ENCODE measurements around the gene FRMD4B.

DNA sequence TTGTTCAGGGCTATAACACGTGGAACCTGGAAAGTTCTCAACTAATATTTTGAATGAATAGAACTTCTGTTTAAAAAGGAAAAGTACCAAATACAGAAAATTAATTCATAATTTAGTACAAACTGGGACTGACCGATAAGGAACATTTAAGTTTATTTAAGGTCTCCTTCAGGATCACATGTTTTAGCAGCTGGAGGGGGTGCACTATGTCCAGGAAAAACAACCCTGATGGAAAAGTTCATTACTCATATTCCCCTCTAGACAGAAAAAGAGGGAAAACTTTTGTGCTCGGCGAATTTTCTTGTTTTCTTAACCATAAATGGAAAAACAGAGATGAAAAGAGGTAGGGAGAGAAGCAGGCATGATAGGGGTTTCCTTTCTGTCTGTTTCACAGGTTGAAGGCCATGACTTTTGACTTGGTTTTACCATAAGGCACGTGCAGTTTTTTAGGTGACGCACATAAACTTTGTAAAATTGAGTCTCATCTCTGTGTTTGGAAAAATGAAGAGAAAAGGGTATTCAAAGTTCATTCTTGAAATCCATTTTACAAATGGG, 26.5 kb downstream of the FRMD4B start:
- TF ChIP-seq, protein P1, sequence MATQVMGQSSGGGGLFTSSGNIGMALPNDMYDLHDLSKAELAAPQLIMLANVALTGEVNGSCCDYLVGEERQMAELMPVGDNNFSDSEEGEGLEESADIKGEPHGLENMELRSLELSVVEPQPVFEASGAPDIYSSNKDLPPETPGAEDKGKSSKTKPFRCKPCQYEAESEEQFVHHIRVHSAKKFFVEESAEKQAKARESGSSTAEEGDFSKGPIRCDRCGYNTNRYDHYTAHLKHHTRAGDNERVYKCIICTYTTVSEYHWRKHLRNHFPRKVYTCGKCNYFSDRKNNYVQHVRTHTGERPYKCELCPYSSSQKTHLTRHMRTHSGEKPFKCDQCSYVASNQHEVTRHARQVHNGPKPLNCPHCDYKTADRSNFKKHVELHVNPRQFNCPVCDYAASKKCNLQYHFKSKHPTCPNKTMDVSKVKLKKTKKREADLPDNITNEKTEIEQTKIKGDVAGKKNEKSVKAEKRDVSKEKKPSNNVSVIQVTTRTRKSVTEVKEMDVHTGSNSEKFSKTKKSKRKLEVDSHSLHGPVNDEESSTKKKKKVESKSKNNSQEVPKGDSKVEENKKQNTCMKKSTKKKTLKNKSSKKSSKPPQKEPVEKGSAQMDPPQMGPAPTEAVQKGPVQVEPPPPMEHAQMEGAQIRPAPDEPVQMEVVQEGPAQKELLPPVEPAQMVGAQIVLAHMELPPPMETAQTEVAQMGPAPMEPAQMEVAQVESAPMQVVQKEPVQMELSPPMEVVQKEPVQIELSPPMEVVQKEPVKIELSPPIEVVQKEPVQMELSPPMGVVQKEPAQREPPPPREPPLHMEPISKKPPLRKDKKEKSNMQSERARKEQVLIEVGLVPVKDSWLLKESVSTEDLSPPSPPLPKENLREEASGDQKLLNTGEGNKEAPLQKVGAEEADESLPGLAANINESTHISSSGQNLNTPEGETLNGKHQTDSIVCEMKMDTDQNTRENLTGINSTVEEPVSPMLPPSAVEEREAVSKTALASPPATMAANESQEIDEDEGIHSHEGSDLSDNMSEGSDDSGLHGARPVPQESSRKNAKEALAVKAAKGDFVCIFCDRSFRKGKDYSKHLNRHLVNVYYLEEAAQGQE (IDR thresholded peaks at IDR 0.05; ENCODE audit: insufficient read depth in 1 of 2, low read depth in 2 of 2, low read length in 1 of 2), result no peak
- TF ChIP-seq, protein P2, sequence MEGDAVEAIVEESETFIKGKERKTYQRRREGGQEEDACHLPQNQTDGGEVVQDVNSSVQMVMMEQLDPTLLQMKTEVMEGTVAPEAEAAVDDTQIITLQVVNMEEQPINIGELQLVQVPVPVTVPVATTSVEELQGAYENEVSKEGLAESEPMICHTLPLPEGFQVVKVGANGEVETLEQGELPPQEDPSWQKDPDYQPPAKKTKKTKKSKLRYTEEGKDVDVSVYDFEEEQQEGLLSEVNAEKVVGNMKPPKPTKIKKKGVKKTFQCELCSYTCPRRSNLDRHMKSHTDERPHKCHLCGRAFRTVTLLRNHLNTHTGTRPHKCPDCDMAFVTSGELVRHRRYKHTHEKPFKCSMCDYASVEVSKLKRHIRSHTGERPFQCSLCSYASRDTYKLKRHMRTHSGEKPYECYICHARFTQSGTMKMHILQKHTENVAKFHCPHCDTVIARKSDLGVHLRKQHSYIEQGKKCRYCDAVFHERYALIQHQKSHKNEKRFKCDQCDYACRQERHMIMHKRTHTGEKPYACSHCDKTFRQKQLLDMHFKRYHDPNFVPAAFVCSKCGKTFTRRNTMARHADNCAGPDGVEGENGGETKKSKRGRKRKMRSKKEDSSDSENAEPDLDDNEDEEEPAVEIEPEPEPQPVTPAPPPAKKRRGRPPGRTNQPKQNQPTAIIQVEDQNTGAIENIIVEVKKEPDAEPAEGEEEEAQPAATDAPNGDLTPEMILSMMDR (IDR thresholded peaks at IDR 0.05), result no peak
- TF ChIP-seq POLR2AphosphoS5 (IDR thresholded peaks at IDR 0.05; ENCODE audit: low read depth, low read length) (no peak), SIN3A (IDR thresholded peaks at IDR 0.05; ENCODE audit: borderline replicate concordance, insufficient read depth, low read depth, low read length) (no peak)
